Measurements from ENCODE around the gene MRGPRD. TPM values are rescaled to one million over a fixed set of nuclear protein-coding genes. Genes with fewer than 3 reads are reported as not detected.
A peak's percentile ranks its signal among the peaks of the same experiment; 100 is the strongest.

Gene MRGPRD
- total RNA-seq = not detected

DNA sequence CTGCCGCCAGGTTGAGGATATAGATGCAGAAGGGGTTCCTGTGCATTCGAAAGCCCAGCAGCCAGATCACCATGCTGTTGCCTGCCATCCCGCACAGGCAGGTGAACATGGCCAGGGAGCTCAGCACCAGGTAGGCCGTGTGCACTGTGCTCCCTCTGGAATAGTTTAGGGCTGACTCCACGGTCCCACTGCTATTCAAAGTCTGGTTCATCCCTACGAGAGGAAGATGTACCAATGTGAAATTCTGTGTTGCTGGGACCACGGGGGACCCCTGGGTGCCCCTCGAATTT is at the start of gene MRGPRD:
Gene MRGPRD (minus strand): TSS at position 211 of the 290 bp plus-strand sequence. CDS start 0 bp downstream, at position 211.
- TF ChIP-seq, protein P1, sequence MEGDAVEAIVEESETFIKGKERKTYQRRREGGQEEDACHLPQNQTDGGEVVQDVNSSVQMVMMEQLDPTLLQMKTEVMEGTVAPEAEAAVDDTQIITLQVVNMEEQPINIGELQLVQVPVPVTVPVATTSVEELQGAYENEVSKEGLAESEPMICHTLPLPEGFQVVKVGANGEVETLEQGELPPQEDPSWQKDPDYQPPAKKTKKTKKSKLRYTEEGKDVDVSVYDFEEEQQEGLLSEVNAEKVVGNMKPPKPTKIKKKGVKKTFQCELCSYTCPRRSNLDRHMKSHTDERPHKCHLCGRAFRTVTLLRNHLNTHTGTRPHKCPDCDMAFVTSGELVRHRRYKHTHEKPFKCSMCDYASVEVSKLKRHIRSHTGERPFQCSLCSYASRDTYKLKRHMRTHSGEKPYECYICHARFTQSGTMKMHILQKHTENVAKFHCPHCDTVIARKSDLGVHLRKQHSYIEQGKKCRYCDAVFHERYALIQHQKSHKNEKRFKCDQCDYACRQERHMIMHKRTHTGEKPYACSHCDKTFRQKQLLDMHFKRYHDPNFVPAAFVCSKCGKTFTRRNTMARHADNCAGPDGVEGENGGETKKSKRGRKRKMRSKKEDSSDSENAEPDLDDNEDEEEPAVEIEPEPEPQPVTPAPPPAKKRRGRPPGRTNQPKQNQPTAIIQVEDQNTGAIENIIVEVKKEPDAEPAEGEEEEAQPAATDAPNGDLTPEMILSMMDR (IDR thresholded peaks at IDR 0.05) = no peak
- TF ChIP-seq POLR2A (IDR thresholded peaks at IDR 0.05) = no peak
- no peak for DNase-seq
- Histone ChIP-seq H3K9me3 (no peaks in the 10 kb centered on the region), H3K4me1 (no peaks in the 10 kb centered on the region), H3K27ac (no peak within 1 kb of the TSS), H3K27me3 (no peaks in the 10 kb centered on the region), H3K4me3 (replicated peaks in 1 of 3) (no peak within 1 kb of the TSS), H3K36me3 (no peaks in the 10 kb centered on the region)
- 78 to 82% methylated on average over 3 to 5 of the region's 8 CpGs for WGBS, 2 donors
- intact Hi-C loops (cut with DNase I) = no loop called here

- H3K27ac ChIP-seq = no peak overlapping the region
- H3K9me3 ChIP-seq = no peaks in the 10 kb centered on the region
- DNase-seq = no peak
- no peaks in the 10 kb centered on the region for H3K27me3 ChIP-seq
- no peak overlapping the region for H3K4me3 ChIP-seq (replicated peaks in 1 of 3)
- no peaks in the 10 kb centered on the region for H3K36me3 ChIP-seq
- intact Hi-C loops (cut with DNase I) = no loop called here
- TF ChIP-seq, protein P1 (IDR thresholded peaks at IDR 0.05) = no peak
- TF ChIP-seq POLR2A (IDR thresholded peaks at IDR 0.05) = no peak
- H3K4me1 ChIP-seq = peaks cover 0 to 6% of the 10 kb centered on the region in 2 donors
- WGBS, 2 donors = 80 to 88% methylated on average over 6 of the region's 6 CpGs
Measured at GRCh38 chr11:69030301-69030700, 49.5 kb upstream of the MRGPRD start.

- H3K27ac ChIP-seq = no peak overlapping the region
- WGBS, 2 donors = 46 to 52% methylated on average over 9 of the region's 9 CpGs
- DNase-seq = no peak
- peaks cover 0 to 3% of the 10 kb centered on the region in 2 donors for H3K4me1 ChIP-seq
- H3K4me3 ChIP-seq (replicated peaks in 1 of 3) = no peak overlapping the region
- TF ChIP-seq, protein P1 (IDR thresholded peaks at IDR 0.05) = no peak
- TF ChIP-seq POLR2A (IDR thresholded peaks at IDR 0.05) = no peak
- no peaks in the 10 kb centered on the region for H3K9me3 ChIP-seq
- H3K27me3 ChIP-seq = no peaks in the 10 kb centered on the region
- no peaks in the 10 kb centered on the region for H3K36me3 ChIP-seq
- intact Hi-C loops (cut with DNase I) = no loop called here
Measured at GRCh38 chr11:69027704-69028372, 47.1 kb upstream of the MRGPRD start.

DNA sequence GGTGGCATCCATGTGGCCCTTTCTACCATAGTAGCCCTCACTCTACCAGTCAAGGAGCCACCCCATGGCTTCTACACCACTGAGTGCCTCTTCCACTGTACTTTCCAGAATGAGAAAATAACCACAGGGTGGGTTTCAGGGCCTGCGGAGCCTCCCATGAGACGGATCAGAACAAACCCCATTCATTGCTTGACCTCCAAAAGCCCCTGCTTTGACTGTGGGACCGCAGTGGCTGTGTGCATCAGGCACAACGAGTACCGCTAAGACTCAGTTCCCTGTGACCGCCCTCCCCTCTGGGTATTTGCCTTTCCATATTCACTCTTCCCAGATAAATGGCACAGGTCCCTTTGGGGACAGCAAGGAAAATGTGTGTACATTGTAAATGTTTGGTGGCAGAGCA is 43.7 kb upstream of the MRGPRD start:
- TF ChIP-seq POLR2A (IDR thresholded peaks at IDR 0.05) = no peak
- TF ChIP-seq, protein P1 (IDR thresholded peaks at IDR 0.05) = no peak
- H3K4me3 ChIP-seq (replicated peaks in 1 of 3) = no peak overlapping the region
- H3K9me3 ChIP-seq = no peaks in the 10 kb centered on the region
- H3K27ac ChIP-seq = no peak overlapping the region
- 82 to 86% methylated on average over 6 of the region's 6 CpGs for WGBS, 2 donors
- peaks cover 0 to 7% of the 10 kb centered on the region in 2 donors for H3K4me1 ChIP-seq
- H3K36me3 ChIP-seq = no peaks in the 10 kb centered on the region
- H3K27me3 ChIP-seq = no peaks in the 10 kb centered on the region
- intact Hi-C loops (cut with DNase I) = no loop called here
- no peak for DNase-seq

- TF ChIP-seq POLR2A (IDR thresholded peaks at IDR 0.05) = no peak
- TF ChIP-seq, protein P1 (IDR thresholded peaks at IDR 0.05) = no peak
- no peaks in the 10 kb centered on the region for H3K27me3 ChIP-seq
- H3K4me1 ChIP-seq = peaks cover 0 to 4% of the 10 kb centered on the region in 2 donors
- DNase-seq = peak; percentile 77 to 84
- 19 to 54% methylated on average over 10 of the region's 10 CpGs for whole genome bisulfite sequencing, 2 donors
- no peak overlapping the region for H3K4me3 ChIP-seq (replicated peaks in 1 of 3)
- no peaks in the 10 kb centered on the region for H3K9me3 ChIP-seq
- intact Hi-C loops (cut with DNase I) = no loop called here
- no peaks in the 10 kb centered on the region for H3K36me3 ChIP-seq
- H3K27ac ChIP-seq = no peak overlapping the region
Measured at GRCh38 chr11:69022260-69022659, 41.5 kb upstream of the MRGPRD start.

Data from thyroid gland (tissue), 4 donors.